ENCODE measurements around the gene FARS2.

The FARS2 gene

DNA sequence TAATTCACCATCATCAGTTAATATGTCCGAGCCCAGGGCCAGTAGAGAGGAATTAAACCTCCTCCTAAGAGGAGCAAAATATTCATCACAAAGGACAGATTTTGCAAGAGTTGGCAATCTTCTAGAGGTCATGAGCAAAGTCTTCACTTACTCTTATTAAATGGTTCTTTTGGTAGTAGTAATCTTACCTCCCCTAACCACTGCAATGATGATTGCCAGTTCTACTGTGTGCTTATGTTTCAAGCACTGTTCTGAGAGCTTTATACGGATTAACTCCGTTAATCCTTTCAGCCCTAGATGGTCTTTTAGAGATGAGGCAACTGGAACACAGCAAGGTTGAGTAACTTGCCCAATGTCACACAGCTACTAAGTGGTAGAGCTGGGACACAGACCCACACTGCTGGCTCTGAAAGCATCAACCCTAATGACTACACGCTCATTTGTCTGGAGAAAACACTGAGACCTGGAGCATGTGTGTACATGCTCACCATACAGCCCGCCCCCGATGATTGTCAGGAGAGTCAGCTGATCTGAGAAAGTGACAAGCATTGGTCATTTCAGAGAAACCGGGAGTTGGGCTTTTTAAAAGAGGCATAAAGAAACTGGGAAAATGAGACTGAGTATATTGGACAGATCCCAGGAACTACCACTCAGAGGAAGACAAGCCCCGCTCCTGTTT lies 469.4 kb downstream of the FARS2 start:
- DNase-seq (ENCODE audit: low read depth), result no peak

DNA sequence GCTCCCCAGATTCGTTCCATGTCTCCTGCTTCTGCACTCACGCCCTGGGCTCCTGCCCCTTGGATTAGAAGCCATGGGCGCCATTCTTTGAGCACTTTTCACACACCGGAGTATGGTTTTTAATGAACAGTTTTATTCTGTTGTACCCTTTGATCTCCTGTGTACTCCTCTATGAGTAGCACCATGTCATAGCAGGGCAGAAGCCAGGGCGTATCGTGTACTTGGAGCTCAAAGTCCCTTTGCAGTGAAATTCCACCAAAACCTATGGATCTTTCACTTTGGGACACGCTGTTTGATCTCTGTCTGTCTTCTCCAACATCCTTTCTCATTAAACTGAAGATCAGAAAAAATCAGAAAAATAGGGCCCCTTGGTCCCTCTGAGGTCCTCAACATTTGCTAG lies 470.1 kb downstream of the FARS2 start:
- no peak for DNase-seq (ENCODE audit: low read depth)

DNA sequence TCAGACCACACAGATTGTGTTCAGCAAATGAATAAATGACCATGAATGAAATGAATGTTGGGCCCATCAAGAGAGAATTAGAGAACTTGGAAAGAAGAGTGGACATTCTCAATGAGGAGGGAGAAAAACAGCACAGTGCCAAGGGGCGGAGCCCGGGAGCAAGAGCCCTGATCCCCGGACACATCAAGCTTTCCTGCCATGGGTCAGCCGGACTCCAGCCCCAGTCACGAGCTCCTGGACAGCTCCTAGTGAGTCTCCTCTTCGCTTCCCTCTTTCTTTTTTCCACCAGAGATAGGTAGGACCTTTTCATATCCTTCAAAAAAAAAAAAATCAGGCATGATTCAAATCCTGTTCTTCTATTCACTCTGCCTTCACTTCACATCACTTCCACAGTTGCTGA lies 471.2 kb downstream of the FARS2 start:
- DNase-seq (ENCODE audit: low read depth), result no peak

DNA sequence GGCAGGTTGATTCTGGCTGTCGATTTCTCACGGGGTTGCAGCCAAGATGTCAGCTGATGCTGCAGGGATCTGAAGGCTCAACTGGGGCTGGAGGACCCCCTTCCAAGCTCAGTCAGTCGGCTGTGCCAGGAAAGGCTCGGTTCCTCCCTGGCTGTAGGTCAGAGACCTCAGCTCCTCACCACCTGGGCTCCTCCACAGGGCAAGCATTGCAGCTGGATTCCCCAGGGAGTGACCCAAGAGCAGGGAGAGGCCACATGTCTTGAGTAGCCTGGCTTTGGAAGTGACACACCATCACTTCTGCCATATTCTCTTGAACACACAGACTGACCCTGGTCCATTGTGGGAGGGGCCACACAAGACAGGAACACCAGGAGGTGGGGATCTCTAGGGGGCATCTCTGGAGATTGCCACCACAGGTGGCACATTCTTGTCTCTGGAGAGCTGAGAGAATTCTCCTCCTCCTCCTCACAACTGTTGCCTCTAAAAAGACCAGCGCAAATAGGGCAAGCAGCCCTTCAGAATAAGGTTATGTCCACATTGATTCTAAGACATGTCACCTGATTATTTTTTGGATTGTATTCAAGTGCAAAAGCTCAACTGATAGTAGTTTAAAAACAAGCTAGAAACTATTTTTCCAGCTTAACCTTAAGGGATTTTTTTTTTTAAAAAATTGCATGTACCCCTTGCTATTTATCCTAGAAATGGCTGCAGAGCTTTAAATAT lies 474.9 kb downstream of the FARS2 start:
- DNase-seq (ENCODE audit: low read depth), result no peak

DNA sequence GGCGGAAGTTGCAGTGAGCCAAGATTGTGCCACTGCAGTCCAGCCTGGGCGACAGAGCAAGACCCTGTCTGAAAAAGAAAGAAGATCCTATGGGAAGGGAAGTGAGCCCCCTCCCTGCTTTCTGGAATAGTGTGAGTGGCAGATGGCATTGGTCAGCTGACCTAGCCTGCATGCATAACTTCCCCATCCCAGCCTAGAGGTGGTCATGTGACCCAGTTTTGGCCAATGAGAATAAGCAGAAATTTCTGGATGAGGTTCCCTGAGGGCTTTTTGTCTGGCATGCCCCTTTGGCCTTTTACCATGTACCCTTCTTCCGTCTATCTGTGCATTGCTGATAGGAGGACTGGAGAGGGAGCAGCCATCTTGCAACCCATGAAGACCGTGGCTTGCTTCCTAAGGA lies 476.1 kb downstream of the FARS2 start:
- no peak for DNase-seq (ENCODE audit: low read depth)

DNA sequence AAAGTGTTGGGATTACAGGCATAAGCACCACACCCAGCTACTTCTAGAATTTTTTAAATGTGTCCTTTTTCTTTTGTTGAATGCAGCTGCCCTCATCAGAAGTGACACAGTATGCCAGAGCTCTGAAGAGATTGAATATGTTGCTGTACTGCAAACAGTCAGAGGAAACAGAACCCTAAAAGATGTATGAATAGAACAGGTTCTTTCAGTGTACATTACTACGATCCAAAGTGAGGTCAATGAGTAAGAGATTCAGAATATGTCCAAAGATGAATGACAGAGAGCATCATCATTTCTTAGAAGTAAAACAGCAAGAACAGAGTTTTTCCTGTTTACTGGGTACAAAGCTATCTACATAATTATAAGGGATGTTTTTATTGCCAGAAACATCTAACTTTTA lies 476.9 kb downstream of the FARS2 start:
- DNase-seq (ENCODE audit: low read depth), result no peak

DNA sequence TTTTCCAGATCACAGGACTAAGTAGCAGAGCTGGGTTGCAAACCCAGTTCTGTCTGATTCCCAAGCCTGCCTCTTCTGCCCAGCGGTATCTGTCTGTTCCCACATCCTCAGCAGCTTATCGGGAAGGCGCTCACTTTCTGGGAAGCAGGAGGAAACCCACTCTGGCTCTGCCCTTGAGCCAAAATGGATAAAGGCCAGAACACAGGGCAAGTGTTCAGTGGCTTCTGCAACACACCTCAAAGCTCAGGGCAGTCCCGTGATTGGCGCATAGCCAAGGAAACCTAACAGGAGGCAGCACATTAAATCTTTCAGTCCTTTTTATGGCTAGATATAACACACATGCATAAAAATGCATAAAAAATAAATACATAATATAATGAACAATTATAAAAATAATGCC lies 483.2 kb downstream of the FARS2 start:
- no peak for DNase-seq (ENCODE audit: low read depth)

DNA sequence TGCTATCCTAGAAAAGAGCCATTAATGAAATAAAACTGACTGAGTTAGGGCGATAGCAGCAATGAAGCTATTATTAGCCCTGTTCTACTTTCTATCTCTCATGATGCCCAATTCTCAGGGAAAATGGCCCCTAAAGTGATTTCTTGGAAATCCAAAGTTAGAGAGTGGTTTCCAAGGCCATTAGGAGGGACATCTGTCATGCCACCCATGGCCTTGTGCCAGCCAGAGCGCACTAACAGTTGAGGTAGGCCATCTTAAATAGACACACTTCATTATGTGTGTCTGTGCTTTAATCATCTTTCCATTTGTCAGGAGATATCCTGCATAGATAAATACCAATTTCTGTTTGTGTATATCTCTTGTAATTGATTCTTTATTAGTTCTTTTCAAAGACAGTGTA lies 483.8 kb downstream of the FARS2 start:
- no peak for DNase-seq (ENCODE audit: low read depth)

DNA sequence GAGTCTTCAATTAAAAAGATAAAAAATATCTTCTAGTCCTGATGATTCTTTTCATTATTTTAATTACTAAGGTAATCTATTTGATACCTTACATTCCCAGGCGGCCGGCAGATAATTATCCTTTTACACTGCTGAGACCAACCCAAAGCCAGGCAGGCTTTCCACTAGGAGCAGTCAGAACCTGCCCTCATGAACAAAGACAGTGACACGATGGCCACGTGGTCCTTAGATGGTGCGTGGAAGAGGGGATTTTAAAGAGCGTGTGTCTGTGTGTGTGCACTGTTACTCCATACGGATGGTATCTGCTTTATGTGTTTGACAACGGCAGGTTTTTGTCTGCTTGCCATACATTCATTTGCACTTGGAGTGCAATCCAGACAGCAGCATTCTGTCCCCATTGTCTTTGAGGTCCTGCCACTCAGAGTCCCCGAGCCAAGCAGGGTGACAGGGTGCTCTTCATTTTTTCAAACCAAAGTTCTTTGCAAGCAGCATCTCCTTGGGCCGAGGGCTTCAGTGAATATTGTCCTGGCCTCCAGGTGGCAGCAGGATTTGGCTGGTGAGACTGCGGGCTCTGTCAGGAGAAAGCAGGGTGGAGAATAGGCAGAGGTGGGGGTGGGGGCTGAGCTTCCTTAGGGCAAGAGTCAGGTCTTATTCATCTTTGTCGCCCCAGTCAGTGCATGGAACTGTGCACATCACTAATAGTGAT lies 484.9 kb downstream of the FARS2 start:
- no peak for DNase-seq (ENCODE audit: low read depth)

DNA sequence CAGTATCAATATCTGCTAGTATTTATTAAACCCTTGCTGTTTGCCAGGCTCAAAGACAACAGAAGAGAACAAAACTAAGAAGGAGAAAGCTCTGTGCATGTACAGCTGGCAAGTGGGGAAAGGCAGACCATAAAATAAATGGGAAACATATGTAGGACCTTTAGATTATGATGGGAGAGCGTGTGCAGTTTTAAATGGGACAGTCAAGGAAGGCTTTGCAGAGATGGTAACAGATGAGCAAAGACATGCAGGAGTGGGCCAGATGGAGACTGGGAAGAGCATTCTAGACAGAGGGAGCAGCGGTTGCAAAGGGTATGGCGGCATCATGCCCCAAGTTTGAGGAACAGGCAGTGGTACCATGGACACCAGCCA lies 485.4 kb downstream of the FARS2 start:
- no peak for DNase-seq (ENCODE audit: low read depth)

DNA sequence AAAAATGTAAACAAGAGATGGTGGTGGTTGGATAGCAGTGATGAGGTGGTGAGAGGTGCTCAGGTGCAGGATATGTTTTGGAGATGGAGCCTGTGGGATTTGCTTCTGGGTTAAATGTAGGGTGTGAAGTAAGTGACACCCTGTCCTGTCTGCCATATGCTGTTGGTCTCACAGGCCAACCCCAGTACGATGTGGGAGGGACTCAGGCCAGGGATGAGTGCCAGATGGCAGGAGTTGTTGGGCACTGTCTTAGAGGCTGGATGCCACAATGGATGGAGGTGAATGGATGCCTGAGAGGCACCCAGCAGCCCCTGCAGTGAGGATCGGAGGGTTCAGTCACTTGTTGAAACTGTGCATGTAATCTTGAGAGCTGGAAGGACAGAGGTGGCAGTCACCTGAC lies 486.1 kb downstream of the FARS2 start:
- no peak for DNase-seq (ENCODE audit: low read depth)

DNA sequence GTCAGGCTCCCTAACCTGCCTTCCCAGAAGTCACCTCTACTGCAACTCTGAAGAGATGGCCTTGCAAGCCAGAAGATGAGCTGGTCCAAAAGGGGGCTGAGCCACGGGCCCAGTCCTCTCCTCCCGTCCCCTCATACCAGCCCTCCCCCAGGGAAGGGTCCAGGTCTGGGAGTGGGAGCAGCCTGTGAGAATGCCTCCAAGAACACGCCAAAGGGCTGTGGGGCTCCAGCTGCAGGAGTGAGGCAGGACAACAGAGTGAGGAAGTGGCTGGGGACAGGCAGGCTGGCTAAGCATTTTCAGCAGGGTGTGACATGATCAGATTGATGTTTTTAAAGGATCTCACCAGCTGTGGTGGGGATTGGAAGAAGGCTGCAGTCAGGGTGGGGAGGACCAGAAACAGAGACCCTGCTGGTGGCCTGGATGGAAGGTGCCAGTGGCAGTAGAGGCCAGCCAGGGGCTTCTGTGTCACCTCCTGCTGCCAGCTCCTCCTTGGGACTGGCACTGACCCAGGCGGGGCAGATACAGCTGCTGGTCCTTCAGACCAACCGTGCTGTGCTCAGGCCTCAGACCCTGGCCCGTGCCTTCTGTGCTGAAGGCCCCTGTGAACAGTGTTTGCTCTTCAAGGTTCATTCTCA lies 487.8 kb downstream of the FARS2 start:
- DNase-seq (ENCODE audit: low read depth), result no peak

DNA sequence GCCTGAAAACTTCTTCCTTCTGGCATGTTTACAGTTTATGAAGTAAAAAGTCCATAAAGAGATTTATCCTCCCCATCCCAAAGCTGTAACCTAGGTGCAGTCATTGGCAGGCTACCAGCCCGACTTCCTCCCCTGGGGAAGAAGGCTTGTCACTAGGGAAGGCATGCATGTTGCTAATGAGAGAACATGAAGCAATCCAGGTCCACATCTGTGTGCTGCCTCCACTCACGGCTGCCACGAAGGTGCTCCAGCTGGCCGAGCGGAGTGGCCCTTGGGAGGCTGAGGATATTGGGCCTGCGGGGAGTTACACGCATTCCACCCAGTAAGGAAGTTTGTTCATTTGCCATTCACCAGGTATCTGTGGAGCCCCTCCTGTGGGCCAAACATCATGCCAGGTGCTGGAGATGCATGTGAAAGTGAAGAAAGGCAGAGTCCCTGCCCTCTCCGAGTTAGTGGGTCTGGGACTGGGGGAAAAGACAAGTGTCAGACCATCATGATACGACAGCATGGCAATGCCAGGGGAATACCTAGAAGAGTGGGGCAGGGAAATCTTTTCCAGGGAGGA lies 488.4 kb downstream of the FARS2 start:
- DNase-seq (ENCODE audit: low read depth), result no peak

DNA sequence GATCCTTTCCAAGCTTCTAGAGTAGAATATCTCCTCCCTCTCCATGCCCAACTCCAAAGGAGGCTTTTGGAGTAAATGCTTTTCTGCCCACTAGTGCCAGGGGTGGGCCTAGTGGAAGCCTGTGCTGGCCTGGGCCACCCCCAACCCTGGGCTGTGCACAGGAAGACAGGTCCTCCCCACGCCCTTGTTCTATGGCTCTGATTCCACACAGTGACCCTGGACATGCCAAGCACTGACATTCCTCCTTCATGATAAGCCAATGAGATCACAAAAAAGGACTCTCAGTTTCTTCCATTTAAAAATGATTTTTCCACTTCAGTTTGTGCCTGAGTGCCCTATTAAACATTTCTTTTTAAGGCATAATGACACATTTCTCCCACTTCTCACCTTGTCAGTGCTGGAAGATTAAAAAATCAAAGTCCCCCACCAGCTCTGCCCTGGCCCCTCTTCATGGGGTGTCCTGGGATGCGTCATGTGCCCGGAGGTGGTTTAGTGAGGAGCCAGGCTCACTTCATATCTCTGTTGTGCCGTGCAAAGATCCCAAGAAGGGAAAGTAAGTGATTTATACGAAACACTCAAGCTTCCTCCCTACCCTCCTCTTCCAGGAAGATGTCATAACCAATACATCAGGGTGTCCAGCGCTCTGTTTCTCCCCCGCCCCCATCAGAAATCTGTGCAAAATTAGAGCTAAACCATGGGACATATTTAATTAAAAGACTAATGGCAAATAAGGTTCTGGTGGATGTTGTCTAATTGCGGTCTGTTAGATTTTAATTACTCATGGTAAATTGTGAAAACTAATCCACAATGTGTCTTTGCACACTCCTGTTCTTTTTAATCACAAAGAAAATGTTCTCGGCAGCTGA lies 490.4 kb downstream of the FARS2 start:
- DNase-seq (ENCODE audit: low read depth), result no peak

DNA sequence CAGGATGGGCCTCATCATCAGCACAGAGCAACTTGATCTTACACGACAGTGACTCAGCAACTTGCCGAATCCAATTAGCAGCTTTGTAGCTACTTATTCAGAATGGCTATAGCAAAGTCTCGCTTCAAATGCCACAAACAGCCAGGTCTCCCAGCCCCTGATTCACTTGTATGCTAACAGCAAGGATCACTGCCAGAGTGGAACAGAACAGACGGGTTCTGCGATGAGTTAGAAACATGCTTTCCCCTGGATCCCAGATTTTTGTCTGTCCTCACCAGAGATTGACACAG lies 491.0 kb downstream of the FARS2 start:
- DNase-seq (ENCODE audit: low read depth), result no peak

DNA sequence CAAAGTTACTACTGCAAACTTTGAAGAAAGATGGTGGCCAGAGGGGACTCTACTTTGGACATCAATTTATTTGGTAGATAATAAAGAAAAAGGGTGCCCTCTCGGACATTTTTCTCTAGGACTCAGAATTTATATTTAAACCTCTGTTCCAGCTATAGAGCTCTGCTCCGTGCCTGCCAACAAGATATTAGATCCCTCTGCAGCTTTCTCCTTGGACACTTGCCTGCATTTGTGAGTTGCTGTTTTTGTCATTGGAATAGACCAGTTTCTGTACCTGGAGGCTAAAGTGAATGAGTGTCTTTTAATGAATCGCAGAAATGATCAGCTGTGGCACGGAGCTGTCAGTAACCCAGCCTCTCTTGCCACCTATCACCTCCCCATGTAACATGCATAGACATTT lies 491.9 kb downstream of the FARS2 start:
- no peak for DNase-seq (ENCODE audit: low read depth)

DNA sequence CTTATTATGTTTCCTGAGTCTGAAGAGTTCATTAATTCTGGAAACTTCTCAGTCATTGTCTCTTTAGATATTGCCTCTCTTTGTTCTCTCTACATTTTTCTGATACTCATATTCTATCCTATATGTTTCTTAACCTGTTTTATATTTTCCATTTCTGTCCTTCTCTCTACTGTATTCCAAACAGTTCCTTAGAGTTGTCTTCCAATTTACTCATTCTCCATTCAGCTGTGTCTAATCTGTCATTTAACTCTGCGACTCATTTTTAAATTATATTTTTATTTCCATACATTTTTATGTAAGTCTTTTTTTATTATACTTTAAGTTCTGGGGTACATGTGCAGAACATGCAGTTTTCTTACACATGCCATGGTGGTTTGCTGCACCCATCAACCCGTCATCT lies 493.6 kb downstream of the FARS2 start:
- DNase-seq (ENCODE audit: low read depth), result no peak

DNA sequence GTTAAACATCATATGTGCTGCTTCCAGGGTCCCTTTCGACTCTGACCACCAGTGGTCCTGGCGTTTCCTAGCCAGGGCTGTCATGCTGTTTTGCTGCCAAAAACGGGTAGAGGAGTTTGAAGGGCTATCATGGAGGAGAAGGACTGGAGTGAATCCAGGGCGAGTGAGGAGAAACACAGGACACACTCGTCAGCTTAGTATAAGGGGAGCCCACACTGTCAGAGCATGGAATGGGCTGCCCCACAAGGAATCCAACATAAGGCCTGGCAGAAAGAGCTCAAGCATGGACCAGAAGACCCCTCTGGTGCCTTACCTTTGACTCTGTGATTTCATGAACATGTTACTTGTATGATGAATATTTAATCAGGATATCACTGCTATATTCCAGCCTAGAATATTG lies 498.3 kb downstream of the FARS2 start:
- no peak for DNase-seq (ENCODE audit: low read depth)

DNA sequence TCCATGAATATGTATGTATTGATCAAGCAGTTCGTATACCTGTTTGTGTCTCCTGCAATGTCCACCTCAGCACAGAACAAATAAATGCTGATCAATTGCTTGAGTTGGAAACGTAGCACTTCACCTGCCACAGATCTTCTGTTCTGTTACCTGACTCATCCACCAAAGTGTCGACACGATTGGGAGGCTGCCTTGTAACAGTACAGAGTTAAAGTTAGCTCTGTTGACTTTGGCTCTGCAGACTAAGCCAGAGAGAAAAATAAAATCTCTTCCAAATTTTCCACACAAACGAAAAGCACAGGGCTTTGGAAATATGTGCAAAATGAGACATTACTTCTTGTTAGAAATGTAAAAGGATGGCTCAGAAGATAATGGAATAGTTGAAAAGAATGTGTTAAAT lies 500.1 kb downstream of the FARS2 start:
- DNase-seq (ENCODE audit: low read depth), result no peak

DNA sequence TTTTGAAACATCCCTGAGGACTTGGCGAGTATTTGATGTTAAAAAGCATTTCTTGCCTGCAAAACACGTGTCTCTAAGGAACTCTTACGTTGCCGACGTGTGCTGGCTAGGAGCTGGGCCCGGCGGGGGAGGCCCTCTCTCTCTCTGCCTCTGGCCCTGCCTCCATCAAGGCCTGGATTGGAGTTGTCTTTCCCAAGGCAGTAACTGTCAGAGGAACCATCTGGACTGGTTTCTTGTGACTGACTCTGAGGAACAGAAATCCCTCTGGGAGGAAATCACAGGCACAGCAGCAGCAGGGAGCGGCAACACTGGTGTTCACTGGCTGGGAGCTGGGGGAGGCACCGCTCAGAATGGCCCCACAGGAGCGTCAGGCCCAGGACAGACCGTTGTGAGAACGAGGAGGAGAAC lies 501.3 kb downstream of the FARS2 start:
- no peak for DNase-seq (ENCODE audit: low read depth)

DNA sequence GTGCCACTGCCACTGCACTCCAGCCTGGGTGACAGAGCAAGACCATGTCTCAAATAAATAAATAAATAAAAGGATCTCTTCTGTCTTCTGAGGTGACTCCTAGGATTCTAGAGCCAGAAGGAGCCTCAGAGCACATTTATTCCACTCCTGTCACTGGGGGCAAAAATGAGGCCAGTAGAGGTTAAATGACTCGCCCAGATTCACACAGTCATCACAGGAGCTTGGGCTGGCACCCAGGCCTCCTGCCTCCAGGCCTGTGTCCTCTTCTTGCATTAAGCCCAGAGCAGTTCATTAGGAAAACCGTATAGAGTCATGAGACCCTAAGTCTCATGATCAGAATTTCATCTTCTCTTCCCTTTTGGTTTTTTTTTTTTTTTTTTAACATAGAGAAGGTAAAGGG lies 502.1 kb downstream of the FARS2 start:
- DNase-seq (ENCODE audit: low read depth), result no peak

DNA sequence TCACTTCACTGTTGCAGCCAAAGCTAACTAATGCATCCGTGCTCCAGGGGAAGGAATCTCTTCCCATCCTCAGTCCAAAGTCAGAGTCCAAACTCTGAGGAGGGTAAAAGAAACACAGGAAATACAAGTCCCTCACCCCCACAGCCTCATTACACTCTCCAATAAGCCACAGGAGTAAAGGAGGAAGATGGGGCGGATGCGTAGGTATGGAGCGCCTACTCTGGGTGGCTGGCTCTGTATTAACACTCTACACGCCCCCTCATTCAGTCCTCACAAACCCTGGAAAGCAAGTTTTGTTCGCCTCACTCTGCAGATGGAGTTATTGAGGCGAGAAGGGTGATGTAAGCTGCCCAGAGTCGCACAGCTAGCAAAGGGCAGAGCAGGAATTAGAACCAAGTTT lies 502.6 kb downstream of the FARS2 start:
- DNase-seq (ENCODE audit: low read depth), result no peak

All from T follicular helper cell (primary cell).